Endothelial cell of umbilical vein (primary cell): ENCODE measurements around the gene ZNF672. TPM values are rescaled to one million over a fixed set of nuclear protein-coding genes. Genes with fewer than 3 reads are reported as not detected.

ENCODE experiments used
- BruUV-seq: library from RNA; stranded (reverse); fragments of 400-500 nt; replicated peaks from 2 replicates; lab custom pipeline; 2021; lab: Mats Ljungman, UMichigan
- CTCF ChIA-PET: fragments of 300-600, 350-600 bp; sonication (Branson Sonifier 250); formaldehyde crosslinking; loops from one replicate; lab custom pipeline; 2021; ENCODE audit warnings: antibody characterized with exemption, inconsistent platforms; lab: Charles Lee
- POLR2A ChIA-PET: fragments of 300-600, 350-600 bp; sonication (Branson Sonifier 250); formaldehyde crosslinking; loops from one replicate; lab custom pipeline; 2021; ENCODE audit warnings: antibody characterized with exemption, inconsistent platforms; lab: Charles Lee
- DNase-seq: peaks from one replicate; pipeline ENCODE4 v3.0.0-alpha.2; 2011; ENCODE audit warnings: low read depth, low spot score
- FAIRE-seq: peaks from 2 replicates; lab custom pipeline; 2011; peaks lifted over from hg19 to GRCh38; lab: Jason Lieb, UNC
- H2AFZ ChIP-seq: 2 replicates; pipeline ENCODE4 v1.6.0; 2012; ENCODE audit warnings: low read depth, low read length, control low read depth, inconsistent platforms
- H3K27ac ChIP-seq: 2 replicates; pipeline ENCODE4 v1.5.1; 2011; ENCODE audit warnings: low read depth, mild to moderate bottlenecking, control low read depth, low read length, moderate library complexity; ENCODE audit not compliant: insufficient read depth
- H3K27me3 ChIP-seq, 2 experiments: 2 replicates each; pipeline versions ENCODE4 v1.6.0 to v1.6.1; 2011; ENCODE audit warnings: low read length in 2 of 2, mixed read lengths in 1 of 2; ENCODE audit not compliant: control insufficient read depth in 2 of 2, insufficient read depth in 2 of 2
- H3K36me3 ChIP-seq, 2 experiments: 2 replicates in 1 of 2; 3 replicates in 1 of 2; pipeline ENCODE4 v1.5.1; 2011; ENCODE audit warnings: low read length in 2 of 2, mild to moderate bottlenecking in 1 of 2, moderate library complexity in 1 of 2; ENCODE audit not compliant: control insufficient read depth in 2 of 2, insufficient read depth in 2 of 2; ENCODE audit errors: extremely low read depth in 1 of 2
- H3K4me1 ChIP-seq: 3 replicates; pipeline ENCODE4 v1.5.1; 2011; ENCODE audit warnings: mild to moderate bottlenecking, low read length; ENCODE audit not compliant: control insufficient read depth, insufficient read depth; ENCODE audit errors: extremely low read depth
- H3K4me2 ChIP-seq: 2 replicates; pipeline ENCODE4 v1.6.1; 2011; ENCODE audit warnings: low read length, control low read depth, mixed read lengths; ENCODE audit not compliant: insufficient read depth
- H3K4me3 ChIP-seq, 3 experiments: fragments of 200-600 bp in 1 of 3; sonication (generic), shearing (Covaris generic) in 1 of 3; replicated peaks in 1 of 3; 2 replicates each; pipeline ENCODE4 v1.5.1; 2011 to 2016; ENCODE audit warnings: control low read depth in 3 of 3, low read length in 3 of 3, mild to moderate bottlenecking in 2 of 3, inconsistent platforms in 1 of 3, low read depth in 1 of 3, moderate library complexity in 1 of 3; ENCODE audit not compliant: insufficient read depth in 1 of 3
- H3K79me2 ChIP-seq: 2 replicates; pipeline ENCODE4 v1.6.0; 2012; ENCODE audit warnings: low read length, inconsistent platforms; ENCODE audit not compliant: control insufficient read depth, insufficient read depth
- H3K9ac ChIP-seq: replicated peaks from 2 replicates; pipeline ENCODE3; 2011; ENCODE audit warnings: low read length, control low read depth; ENCODE audit not compliant: insufficient read depth; ENCODE audit errors: extremely low read depth
- H3K9me1 ChIP-seq: replicated peaks from 3 replicates; pipeline ENCODE4 v1.6.0; 2011; ENCODE audit warnings: mild to moderate bottlenecking, low read length; ENCODE audit not compliant: control insufficient read depth, insufficient read depth; ENCODE audit errors: extremely low read depth
- H3K9me3 ChIP-seq: replicated peaks from 2 replicates; pipeline ENCODE4 v1.5.1; 2012; ENCODE audit warnings: low read length, inconsistent platforms; ENCODE audit not compliant: control insufficient read depth, insufficient read depth
- H4K20me1 ChIP-seq: replicated peaks from 2 replicates; pipeline ENCODE3; 2011; ENCODE audit warnings: mild to moderate bottlenecking, low read length; ENCODE audit not compliant: control insufficient read depth, insufficient read depth; ENCODE audit errors: extremely low read depth
- EZH2 ChIP-seq: IDR thresholded peaks from 2 replicates; pipeline ENCODE4 v1.6.1; 2012; ENCODE audit warnings: borderline replicate concordance, low read depth, mild to moderate bottlenecking, moderate library complexity, low read length, inconsistent platforms; ENCODE audit not compliant: severe bottlenecking
- FOS ChIP-seq: IDR thresholded peaks from 2 replicates; pipeline ENCODE4 v1.6.1; 2011; ENCODE audit warnings: mild to moderate bottlenecking, low read length, moderate library complexity, borderline replicate concordance; ENCODE audit not compliant: insufficient read depth
- GATA2 ChIP-seq: IDR thresholded peaks from 2 replicates; pipeline ENCODE4 v1.7.0; 2011; ENCODE audit warnings: low read depth, mild to moderate bottlenecking, moderate library complexity, mixed read lengths, low read length; ENCODE audit not compliant: insufficient read length, insufficient read depth
- JUN ChIP-seq: IDR thresholded peaks from 2 replicates; pipeline ENCODE4 v1.6.1; 2011; ENCODE audit warnings: borderline replicate concordance, low read depth; ENCODE audit not compliant: insufficient read length, insufficient read depth
- MAX ChIP-seq: IDR thresholded peaks from 2 replicates; pipeline ENCODE4 v1.6.1; 2011; ENCODE audit not compliant: insufficient read depth, insufficient read length
- MYC ChIP-seq: IDR thresholded peaks from one replicate; pipeline ENCODE4 v1.6.1; 2011; ENCODE audit warnings: mild to moderate bottlenecking, low read depth, low read length
- POLR2A ChIP-seq: IDR thresholded peaks from 2 replicates; pipeline ENCODE4 v1.6.1; 2012; ENCODE audit warnings: low read depth, mild to moderate bottlenecking, control low read depth, low read length
- POLR2AphosphoS5 ChIP-seq: IDR thresholded peaks from 2 replicates; pipeline ENCODE4 v1.6.1; 2012; ENCODE audit warnings: low read depth, mild to moderate bottlenecking, control low read depth, low read length, moderate library complexity; ENCODE audit not compliant: insufficient read depth
- dilution Hi-C: fragments of 300-500 bp; cut with MboI; formaldehyde crosslinking; loops from one replicate; pipeline ENCODE4 v1.15.0; 2019; ENCODE audit warnings: low sequenced_read_pairs; ENCODE audit not compliant: extremely low pct_ligation_motif_present
- intact Hi-C: fragments of 100-400 bp; cut with micrococcal nuclease; formaldehyde crosslinking; loops from one replicate; pipeline ENCODE4 v1.10.0; 2022
- polyA plus RNA-seq, 4 experiments: library from polyadenylated mRNA; depleted of rRNA in 3 of 4; stranded (reverse) in 3 of 4; unstranded in 1 of 4; fragments of >200 nt; gene quantifications; 2 replicates each; pipeline versions ENCODE4 v1.2.1 to v1.2.3, GENCODE V29; 2011 to 2012; ENCODE audit warnings: missing spikeins in 1 of 4
- total RNA-seq: library from RNA; stranded (reverse); gene quantifications from 2 replicates; pipeline ENCODE4 v1.2.3, GENCODE V29; 2021
- TF ChIP-seq, protein P1 (sequence below), 2 donors: IDR thresholded peaks; 1 replicate in 1 of 2; 2 replicates in 1 of 2; pipeline ENCODE4 v1.5.1; 2011; ENCODE audit warnings: low read length in 2 of 2, mild to moderate bottlenecking in 2 of 2, moderate library complexity in 2 of 2, control low read depth in 1 of 2, inconsistent platforms in 1 of 2, low read depth in 1 of 2; ENCODE audit not compliant: insufficient read depth in 1 of 2; ENCODE audit errors: extremely low read depth in 1 of 2

Gene ZNF672
- total and polyA plus RNA-seq, 2 donors (not counting 3 experiments of a cell fraction or from before 2014, with no cell fraction given) = 20.1 to 29.6 TPM

DNA sequence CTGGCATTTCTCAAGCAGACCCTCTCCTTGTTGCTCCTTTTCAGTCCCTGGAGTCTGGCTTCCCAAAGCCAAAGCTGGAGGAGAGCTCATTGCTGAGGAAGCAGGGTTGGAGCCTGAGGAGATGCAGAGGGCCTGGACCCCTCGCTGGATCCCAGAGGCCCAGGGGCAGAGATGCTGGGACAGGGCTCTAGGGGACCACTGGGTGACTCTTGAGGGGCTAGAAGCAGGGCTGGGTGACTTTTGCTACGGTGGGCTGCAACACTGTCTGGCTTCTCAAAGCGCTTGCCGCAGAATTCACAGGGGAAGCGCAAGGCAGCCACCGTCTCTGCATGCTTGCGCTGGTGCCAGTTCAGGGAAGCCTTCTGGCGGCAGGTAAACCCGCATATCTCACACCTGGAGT is 12.1 kb downstream of the ZNF672 start:
- H3K9me3 ChIP-seq = no peaks in the 10 kb centered on the region
- DNase-seq (no peak), FAIRE-seq (no peak)
- no peak overlapping the region for H3K4me3 ChIP-seq
- H2AFZ ChIP-seq = no peak overlapping the region
- no peaks in the 10 kb centered on the region for H4K20me1 ChIP-seq
- H3K9ac ChIP-seq = no peak overlapping the region
- no peaks in the 10 kb centered on the region for H3K27me3 ChIP-seq
- BruUV-seq = TSS peak; percentile 48
- peaks cover 6 to 30% of the 10 kb centered on the region in 2 experiments for H3K36me3 ChIP-seq
- ChIA-PET CTCF (interaction anchor here (1.0 kb wide), 1 partner anchor 8 kb away, joined by 3 read pairs; no protein-coding TSS in a partner anchor), POLR2A (interaction anchor here (1.9 kb wide), 1 partner anchor 12 kb away, joined by 6 read pairs; the partner anchor contains the start of gene ZNF672)
- H3K79me2 ChIP-seq = no peaks in the 10 kb centered on the region
- no peak overlapping the region for H3K27ac ChIP-seq
- H3K4me2 ChIP-seq = no peak overlapping the region
- TF ChIP-seq EZH2 = no peak
- no peak for TF ChIP-seq MAX
- TF ChIP-seq MYC = no peak
- TF ChIP-seq FOS = no peak
- no peak for TF ChIP-seq GATA2
- TF ChIP-seq JUN = no peak
- TF ChIP-seq, protein P1, sequence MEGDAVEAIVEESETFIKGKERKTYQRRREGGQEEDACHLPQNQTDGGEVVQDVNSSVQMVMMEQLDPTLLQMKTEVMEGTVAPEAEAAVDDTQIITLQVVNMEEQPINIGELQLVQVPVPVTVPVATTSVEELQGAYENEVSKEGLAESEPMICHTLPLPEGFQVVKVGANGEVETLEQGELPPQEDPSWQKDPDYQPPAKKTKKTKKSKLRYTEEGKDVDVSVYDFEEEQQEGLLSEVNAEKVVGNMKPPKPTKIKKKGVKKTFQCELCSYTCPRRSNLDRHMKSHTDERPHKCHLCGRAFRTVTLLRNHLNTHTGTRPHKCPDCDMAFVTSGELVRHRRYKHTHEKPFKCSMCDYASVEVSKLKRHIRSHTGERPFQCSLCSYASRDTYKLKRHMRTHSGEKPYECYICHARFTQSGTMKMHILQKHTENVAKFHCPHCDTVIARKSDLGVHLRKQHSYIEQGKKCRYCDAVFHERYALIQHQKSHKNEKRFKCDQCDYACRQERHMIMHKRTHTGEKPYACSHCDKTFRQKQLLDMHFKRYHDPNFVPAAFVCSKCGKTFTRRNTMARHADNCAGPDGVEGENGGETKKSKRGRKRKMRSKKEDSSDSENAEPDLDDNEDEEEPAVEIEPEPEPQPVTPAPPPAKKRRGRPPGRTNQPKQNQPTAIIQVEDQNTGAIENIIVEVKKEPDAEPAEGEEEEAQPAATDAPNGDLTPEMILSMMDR (IDR thresholded peaks at IDR 0.05; ENCODE audit: extremely low read depth in 1 of 2, insufficient read depth in 1 of 2, low read depth in 1 of 2, low read length in 2 of 2) = no peak
- TF ChIP-seq POLR2A = no peak
- TF ChIP-seq POLR2AphosphoS5 = no peak
- dilution Hi-C loops = no loop called here
- H3K4me1 ChIP-seq = no peaks in the 10 kb centered on the region
- intact Hi-C loops = no loop called here
- H3K9me1 ChIP-seq = no peaks in the 10 kb centered on the region
